NCI-H2171 (cell line): ENCODE results near the gene SDK2.
"Not testable (repeated sequence)": the region's sequence is repeated elsewhere in the genome, so short reads cannot be mapped to it uniquely, and the experiment has no call there.

Experiments used
- DNase-seq: peaks from one replicate; lab custom pipeline; 2025; lab: John Stamatoyannopoulos, UW

SDK2 gene

DNA sequence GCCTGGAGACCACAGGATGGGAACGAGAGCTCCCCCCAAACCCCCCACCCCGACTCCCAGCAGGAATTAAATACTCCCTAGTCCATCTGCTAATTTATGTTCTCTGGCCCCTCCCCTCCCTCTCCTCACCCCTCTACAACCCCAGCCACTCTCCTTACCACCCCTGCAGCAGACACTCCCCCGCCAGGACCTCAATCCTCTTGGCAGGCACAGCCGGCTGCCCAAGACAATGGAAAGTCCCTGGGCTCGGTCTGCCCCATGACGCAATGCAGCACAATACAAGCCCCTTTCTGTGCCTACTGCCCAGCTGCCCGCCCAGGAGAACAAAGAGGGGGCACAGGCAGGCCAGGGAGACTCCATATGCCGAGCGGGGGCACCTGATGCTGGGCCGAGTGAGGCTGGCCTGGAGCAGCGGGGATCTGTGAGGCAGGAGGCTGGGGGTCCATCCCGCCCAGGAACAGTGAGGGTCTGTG lies 302.2 kb downstream of the SDK2 start:
- peak; percentile 78 for DNase-seq

DNA sequence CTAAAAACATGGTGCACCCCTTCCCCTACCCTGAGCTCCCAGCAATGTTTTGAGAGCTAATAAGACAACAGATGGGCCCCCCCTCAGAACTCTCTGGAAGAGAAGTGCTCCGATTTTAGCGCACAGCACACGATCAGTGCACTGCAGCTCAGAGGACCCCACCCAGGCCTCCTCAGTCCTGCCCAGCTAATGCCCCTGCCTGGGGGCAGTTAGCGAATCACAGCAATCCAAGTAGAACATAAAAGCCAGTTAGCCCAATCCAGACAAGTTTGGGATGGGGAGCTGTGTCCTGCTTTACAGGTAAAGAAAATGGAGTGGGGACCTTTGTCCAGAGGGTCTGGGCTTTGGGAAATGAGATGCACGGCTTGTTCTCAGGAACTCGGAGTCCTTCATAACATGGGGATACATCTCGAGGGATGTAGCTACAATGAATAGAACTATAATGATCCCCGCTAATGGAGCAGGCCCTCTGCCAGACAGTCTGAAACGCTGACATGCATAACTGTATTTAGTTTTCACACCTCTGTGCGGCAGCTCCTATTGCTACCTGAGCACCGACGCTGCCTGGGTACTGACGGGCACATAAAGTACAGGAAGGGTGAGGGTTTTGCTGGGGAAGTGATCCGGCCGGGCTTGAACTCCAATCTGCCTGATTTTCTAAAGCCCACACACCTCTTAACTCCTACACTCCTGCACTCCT lies 302.7 kb downstream of the SDK2 start:
- DNase-seq, result peak; percentile 42

DNA sequence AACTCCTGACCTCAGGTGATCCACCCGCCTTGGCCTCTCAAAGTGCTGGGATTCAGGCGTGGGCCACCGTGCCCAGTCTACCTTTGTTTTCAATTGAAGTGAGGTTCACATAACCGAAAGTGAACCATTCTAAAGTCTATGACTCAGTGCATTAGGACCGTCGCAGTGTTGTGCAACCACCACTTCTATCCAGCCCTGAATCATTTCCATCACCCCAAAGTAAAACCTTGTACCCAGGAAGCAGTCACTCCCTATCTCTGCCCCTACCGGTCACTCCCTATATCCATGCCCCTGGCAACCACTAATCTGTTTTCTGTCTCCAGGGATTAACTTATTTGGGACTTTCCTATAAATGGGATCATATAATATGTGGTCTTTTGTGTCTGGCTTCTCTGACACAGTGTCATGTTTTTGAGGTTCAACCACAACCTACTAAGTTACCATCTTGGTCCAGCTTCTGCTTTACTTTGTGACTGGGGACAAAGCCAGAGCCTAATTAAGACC lies 304.1 kb downstream of the SDK2 start:
- no peak for DNase-seq

DNA sequence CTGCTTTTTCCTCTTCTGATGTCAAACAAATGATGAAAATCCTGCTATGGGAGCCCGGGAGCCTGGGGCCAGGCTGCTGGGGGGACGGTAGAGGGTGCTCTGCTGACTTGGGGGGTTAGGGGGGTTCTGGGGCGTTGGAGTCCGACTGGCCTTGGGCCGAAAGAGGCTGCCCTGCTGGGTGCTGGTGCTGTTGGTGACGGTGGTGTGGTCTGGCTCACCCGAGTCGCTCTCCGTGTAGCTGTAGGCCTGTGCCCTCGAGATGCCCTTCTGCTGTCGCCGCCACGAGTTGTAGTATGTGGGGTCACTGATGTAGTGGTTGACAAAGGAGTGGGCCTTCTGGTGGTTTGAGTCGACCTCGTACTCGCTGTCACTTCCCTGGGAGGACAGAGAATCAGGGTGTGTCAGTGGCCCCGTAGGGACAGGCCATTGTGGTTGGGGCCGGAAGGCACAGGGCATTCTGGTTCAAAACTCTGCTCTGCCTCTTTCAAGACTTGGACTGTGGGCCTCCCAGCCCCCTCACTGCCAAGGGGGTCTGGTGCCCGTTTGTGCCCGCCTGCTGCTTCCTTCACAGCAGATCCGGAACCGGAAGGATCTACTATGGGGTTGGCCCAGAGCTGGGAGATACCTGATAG lies 305.6 kb downstream of the SDK2 start:
- no peak for DNase-seq

DNA sequence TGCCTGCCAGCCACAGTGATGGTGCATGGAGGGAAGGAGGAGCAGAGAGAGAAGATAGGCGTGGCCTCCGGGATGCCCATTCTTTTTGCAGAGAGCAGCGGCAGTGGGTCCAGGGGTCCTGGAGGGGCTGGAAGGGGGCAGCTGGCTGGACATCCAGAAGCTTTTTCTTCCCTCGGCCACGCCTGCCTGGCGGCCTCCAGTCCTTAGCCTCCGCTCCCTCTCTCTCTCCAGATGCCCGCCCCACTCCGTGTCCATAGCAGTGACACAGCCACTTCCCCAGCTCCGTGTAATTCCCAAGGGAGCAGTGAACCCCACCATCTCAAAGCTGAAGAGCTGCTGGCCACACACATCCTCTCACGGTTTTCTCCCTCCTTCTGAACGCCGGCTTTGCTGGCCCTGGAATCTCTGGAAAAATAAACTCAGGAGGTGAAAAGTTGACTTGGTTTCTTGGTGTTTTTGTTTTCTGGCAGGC lies 306.2 kb downstream of the SDK2 start:
- DNase-seq, result no peak

DNA sequence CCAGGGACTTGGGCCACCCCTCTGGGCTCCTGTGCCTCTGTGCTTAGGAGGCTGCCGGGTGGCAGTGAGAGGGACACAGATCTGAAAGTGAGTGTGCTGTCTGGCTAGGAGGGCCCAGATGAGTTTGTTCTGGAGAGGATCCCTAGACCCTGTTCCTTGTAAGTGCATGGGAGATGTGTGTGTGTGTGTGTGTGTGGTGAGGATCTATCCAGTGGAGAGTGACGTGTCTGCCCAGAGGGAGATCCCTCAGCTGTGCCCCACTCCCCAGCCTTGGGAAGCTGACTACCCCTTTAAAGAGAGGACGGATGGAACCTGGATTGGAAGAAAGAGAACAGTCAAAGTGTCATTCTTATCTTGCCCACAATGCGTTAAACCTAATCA lies 306.9 kb downstream of the SDK2 start:
- DNase-seq, result no peak

DNA sequence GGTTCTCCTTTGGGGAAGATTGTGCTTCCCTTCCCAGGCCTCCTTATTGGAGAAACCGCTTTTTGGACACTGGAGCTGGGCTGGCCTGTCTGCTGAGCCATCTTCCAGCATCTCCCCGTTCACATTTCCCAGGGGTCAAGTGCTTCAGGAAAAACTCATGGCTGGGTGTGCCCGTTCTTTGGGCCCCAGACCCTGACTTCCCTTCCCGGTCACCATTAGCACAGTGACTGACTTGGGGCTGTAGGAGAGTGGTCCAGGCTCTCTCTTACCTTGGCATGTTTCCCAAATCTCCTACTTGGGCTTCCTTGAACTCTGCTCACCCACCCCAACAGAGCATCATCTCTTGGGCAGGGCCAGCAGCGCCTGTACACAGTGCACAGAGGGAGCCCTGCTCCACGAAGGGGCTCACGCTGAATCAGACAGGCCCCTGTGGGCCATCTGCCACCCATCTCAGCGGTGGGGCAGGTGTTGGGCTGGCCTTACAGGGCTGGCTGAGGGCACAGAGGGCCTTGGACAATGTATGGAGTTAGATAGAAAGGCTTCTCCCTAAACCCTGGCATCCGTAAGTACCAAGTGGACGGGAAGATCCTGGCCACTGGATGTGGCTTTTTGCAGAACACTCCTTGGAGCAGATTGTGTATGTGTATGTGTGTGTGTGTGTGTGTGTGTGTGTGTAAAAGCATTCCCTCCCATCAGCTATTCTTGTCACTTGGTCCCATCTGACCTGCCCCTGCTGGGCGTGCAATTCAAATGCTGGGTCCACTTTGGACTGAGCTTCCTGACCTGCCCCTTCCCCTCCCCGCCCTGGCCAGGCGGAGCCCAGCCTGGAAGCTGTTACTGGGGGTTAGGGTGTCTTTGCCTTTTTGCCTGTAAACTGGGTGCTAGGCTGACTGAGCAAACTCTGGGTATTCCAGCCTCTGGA lies 307.6 kb downstream of the SDK2 start:
- no peak for DNase-seq

DNA sequence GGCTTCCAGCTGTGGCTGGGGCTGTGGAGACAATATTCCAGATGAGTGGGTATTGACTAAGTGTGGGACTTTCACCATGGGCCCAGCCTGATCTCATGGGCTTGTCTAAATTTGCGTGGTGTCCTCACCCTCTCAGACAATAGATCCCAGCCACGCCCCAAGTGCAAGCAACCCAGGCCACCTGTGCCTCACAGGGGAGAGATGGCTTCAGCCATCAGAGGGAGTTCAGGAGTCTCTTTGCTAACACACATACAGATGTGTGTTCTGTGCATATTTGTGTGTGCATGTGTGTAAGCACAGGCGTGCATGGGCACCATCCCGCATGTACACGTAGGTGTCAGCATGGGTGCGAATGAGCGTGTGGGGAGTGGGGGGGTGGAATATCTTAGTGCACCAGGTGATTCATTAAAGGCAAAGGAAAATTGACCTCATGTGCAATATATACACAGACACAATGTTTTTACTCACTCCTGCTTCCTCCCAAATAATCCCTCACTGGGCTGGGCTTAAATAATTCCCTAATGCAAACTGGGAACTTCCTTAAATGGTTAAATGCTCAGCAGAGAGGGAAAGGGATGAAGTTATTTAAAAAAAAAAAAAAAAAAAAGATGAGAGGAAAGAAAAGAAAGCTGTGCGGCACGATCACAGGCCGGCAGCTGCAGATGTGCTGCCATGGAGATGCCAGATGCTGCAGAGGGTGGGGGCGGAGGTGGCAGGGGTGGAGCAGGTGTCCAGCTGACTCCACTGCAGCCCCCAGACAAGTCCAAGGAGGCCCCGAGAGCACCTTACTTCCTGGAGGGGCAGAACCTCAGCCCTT lies 308.4 kb downstream of the SDK2 start:
- DNase-seq, result no peak

DNA sequence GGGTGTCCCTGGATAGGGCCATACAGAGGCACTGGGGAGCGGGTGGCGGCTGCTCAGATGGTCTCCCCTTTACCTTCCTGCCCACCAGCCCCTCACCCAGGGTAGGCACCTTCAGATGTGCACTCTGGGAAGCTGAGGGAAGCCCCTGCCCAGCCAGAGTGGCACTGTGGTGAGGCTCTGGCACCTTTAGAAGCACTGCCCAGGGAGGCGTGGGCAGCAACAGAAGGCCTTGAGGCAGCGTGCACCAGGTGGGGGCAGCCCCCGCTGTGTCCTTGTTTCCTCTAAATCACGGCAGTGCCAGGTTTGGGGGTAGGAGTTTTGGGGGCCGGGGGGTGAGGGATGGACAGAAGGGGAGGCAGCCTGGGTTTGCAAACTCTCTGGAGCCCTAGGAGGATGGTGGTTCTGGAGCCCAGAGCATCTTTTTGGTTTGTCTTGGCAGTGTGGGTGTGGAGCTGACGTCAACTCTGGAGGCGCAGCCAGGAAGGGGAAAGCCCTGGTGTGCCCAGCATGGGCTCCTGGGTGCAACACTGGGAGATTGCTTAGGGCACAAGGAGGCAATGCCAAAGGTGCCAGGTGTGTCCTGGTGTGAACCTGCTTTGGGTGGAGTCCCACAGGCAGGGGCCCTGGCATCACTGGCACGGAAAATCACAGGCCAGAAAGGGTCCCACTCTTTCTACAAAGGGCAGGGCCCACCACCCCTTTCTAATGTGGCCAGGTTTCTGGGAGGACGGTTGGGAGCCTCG lies 309.3 kb downstream of the SDK2 start:
- DNase-seq, result no peak

DNA sequence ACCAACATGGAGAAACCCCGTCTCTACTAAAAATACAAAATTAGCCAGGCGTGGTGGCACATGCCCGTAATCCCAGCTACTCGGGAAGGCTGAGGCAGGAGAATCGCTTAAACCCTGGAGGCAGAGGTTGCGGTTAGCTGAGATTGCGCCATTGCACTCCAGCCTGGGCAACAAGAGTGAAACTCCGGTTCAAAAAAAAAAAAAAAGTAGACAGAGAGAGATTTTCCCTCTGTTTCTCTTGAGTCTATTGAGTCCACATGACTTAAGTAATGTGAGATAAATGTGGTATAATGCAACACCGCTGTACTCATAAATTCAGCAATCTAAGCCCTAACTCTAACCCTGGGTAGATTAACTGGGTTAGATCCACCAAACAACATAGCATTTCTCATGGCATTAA lies 310.8 kb downstream of the SDK2 start:
- DNase-seq, result not testable (repeated sequence)

DNA sequence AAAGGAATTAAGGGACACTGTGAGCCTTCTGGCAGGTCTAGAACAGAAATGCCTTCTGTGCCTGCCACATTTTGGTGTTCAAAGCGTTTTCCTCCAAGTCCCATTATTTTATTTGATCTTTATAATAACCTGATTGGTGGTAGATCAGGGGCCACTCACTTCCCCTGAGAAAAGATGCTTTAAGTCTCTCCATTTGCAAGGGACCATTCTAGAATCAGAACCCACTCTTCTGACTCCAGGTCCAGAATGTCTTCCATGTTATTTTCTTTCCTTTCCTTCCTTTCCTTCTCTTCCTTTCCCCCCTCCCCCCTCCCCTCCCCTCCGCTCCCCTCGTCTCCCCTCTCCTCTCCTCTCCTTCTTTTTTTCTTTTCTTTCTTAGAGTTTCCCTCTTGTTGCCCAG lies 313.2 kb downstream of the SDK2 start:
- DNase-seq, result no peak

DNA sequence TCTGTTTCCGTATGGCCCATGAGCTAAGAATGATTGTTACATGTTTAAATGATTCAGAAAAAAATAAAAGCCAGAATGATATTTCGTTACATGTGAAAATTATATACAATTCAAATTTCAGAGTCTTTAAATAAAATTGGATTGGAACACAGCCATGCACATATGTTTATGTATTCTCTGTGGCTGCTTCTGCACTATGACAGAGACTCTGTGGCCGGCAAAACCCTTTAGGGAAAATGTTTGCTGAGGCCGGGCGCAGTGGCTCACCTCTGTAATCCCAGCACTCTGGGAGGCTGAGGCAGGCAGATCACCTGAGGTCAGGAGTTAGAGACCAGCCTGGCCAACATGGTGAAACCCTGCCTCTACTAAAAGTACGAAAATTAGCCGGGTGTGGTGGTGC lies 316.6 kb downstream of the SDK2 start:
- no peak for DNase-seq

DNA sequence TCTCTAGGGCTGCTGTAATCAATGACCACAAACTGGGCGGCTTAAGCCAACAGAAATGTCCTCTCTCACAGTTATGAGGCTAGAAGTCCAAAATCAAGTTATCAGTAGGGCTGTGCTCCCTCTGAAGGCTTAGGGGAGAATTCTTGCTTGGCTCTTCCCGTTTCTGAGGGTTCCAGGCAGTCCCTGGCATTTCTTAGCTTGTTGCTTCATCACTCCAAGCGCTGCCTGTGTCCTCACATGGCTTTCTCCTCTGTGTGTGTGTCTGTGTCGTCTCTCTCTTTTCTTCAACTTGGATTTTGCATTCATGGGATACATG lies 318.8 kb downstream of the SDK2 start:
- DNase-seq, result no peak

DNA sequence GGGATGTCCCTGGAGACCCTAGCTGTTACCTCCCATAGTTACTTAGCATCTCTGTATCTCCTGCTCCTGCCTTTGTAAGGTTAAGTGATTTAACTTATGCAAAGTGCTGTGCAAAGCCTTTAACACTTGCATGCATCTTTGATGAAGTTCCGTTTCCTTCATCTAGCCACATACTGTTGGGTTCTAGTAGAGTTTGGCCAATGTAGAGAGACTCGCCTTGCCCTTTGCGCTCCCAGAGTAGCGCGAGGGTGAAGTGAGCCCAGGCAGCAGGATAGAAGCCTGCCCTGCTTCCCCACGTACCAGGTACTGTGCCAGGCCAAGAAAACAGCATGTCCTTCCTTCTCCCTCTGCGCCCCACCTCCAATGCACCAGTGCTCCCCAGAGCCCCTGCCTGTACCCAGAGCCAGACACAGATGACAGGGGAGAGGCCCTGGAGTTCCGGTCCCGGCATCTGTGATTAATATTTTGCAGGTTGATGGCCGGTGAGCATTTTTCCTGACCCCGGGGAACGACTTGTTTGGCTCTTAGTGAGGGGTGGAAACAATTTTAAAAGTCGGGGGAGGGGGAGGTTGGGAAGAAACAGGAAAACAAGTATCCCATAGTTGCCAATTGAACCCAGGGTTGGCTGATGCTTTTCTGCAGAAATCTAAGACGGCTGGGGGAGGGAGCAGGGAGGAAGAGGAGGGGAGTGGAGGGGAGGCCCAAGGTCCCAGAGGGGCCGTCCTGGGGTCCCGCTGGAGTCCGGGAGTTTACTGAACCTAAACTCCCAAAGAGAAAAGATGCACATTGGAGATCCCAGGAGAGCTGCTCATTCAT lies 319.3 kb downstream of the SDK2 start:
- no peak for DNase-seq

DNA sequence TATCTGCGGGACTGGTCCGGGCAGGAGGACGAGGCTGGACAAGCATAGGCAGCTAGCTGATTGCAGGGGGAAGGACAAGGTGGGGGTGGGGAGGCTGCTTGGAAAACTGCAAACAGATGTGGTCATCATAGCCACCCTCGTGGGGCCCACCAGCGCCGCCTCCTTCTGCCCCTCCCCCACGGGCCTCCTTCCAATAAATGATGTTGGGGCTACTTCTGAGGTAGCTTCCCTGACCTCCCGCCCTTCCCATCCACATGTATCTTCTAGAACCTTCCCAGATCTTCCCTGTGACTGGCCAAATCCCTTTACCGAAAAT lies 320.1 kb downstream of the SDK2 start:
- no peak for DNase-seq

DNA sequence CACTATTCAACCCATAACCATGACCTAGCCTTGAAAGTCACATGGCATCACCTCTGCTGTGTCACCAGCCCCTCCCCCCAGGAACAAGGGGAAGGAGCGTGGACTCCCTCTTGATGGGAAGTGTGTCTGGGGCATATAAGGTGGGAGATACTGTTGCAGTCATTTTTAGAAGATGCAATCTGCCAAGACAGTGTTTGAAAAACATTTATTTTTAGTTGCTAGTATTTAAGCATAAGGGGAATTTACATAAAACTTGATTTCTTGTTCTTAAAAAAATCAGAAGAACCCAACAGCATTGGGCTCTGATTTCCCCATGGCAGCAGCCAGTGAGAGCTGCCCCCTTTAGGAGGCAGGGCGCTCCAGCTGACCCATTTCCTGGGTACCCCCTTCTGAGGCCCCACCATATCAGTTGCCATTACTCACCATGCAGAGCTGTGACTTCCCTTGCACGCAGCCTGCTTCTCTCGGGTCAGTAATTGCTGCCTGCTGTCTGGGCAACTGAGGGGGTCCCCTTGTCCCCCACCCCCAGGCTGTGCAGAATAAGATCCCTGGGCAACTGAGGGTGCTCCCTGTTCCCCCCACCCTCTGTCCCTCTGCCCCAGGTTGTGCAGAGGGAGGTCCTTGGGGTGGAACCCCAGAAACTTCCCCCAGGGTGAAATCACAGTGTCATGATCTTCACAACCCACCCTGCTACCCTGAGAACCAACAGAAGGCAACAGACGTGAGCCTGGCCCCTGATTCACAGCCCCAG lies 320.7 kb downstream of the SDK2 start:
- DNase-seq, result no peak

DNA sequence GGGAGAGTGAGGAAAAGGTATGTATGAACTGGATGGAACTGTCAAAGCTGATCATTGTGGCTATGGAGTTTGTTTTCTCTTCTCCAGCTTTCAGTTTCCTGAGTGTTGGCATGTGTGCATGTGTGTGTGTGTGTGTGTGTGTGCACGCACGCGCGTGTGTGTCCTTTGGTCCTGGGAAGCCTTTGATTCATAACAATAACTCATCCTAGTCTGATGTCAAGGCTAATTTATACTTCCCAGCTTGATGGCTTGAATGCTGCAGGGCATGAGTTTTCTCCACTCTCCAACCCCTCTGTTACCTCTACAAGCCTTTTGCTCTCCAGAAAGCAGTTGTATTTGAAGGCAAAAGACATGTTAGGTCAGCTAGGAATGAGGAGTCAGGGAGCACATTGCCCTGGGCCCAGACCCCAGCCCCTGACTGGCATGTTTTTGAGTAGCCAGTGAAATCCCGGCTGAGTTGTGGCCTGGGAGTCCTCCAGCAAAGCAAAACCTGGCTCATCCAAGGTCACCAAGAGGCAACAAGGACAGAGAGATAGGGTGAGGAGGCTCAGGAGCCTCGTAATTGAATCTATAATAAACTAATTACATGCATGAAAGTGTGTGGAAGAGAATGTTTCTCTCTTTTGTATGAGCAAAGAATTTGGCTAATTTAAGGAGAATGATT lies 323.5 kb downstream of the SDK2 start:
- no peak for DNase-seq

DNA sequence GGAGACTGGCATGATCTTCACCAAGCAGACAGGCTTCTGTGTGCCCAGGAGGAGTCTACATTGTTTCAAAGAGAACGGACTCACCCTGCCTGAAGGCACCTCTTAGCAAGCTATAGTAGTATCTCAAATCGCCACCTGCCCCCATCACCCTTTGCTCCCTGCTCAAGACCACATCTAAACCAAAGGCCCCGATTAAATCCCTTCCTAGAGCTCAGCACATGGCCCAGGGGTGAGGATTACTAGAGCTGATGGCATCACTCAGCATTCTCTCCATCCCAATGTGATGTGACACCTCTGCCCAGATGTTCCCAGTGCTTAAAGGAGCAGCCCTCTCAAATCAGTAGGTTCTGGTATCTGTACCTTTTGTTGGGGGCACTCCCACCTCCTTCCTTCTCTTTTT lies 324.5 kb downstream of the SDK2 start:
- no peak for DNase-seq

DNA sequence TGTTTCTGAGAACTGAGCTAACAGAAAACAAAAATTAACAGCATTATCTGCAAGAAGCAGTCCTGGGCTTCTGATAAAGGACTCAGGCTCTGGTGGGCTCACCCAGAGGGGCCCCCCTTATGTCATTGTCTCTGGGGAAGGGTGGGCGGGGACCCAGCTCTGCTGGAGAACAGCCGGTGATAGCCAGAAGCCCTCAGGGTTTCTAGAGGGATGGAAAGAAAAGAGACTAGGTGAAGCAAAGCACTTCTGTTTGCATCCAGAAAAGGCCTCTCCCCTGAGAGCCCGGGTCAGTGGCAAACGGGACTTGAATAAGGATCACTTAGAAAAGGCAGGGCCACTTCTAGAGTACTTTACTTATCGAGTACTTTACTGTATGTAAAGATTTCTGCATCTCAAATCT lies 325.4 kb downstream of the SDK2 start:
- DNase-seq, result no peak
